ENCODE data around the gene SMIM7. TPM values are rescaled to one million over a fixed set of nuclear protein-coding genes. Genes with fewer than 3 reads are reported as not detected.

The SMIM7 gene
- total RNA-seq, 1 experiment from 2014 or later, result 55.9 TPM

GRCh38 chr19:16618248-16618647, 41.7 kb downstream of the SMIM7 start:
- Mint-ChIP-seq H3K27ac (peak overlapping the region; percentile 45; the same call in 1 of the 2 replicates), H3K9me3 (no peaks in the 10 kb centered on the region), H3K36me3 (no peaks in the 10 kb centered on the region), H3K4me1 (peaks cover 39% of the 10 kb centered on the region), H3K27me3 (ENCODE audit: low read depth) (no peaks in the 10 kb centered on the region), H3K4me3 (no peak overlapping the region)
- TF ChIP-seq ZMAT4 (CRISPR knock-in tag; IDR thresholded peaks at IDR 0.05) (no peak), TP53 (CRISPR knock-in tag; IDR thresholded peaks at IDR 0.05) (no peak), CBFB (CRISPR knock-in tag; IDR thresholded peaks at IDR 0.05; ENCODE audit: low read depth) (no peak), ZNF396 (CRISPR knock-in tag; IDR thresholded peaks at IDR 0.05; ENCODE audit: borderline replicate concordance) (no peak), ESRRA (CRISPR knock-in tag; IDR thresholded peaks at IDR 0.05; ENCODE audit: borderline replicate concordance) (no peak), ATF1 (CRISPR knock-in tag; IDR thresholded peaks at IDR 0.05) (no peak), AR (CRISPR knock-in tag; IDR thresholded peaks at IDR 0.05) (no peak), GTF2I (CRISPR knock-in tag; conservative IDR thresholded peaks at IDR 0.05) (no peak), ZNF416 (CRISPR knock-in tag; IDR thresholded peaks at IDR 0.05) (no peak), FOXK1 (CRISPR knock-in tag; IDR thresholded peaks at IDR 0.05) (no peak), IRF2 (CRISPR knock-in tag; IDR thresholded peaks at IDR 0.05; ENCODE audit: borderline replicate concordance, low read depth) (no peak), SOX15 (CRISPR knock-in tag; IDR thresholded peaks at IDR 0.05) (no peak)
- TF ChIP-seq, protein P1, sequence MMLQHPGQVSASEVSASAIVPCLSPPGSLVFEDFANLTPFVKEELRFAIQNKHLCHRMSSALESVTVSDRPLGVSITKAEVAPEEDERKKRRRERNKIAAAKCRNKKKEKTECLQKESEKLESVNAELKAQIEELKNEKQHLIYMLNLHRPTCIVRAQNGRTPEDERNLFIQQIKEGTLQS (CRISPR knock-in tag; conservative IDR thresholded peaks at IDR 0.05), result no peak
- TF ChIP-seq, protein P2, sequence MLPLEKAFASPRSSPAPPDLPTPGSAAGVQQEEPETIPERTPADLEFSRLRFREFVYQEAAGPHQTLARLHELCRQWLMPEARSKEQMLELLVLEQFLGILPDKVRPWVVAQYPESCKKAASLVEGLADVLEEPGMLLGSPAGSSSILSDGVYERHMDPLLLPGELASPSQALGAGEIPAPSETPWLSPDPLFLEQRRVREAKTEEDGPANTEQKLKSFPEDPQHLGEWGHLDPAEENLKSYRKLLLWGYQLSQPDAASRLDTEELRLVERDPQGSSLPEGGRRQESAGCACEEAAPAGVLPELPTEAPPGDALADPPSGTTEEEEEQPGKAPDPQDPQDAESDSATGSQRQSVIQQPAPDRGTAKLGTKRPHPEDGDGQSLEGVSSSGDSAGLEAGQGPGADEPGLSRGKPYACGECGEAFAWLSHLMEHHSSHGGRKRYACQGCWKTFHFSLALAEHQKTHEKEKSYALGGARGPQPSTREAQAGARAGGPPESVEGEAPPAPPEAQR (CRISPR knock-in tag; IDR thresholded peaks at IDR 0.05), result no peak
- ATAC-seq (no peak), DNase-seq (ENCODE audit: low spot score) (no peak)
- ChIA-PET CTCF (interaction anchor here (1.1 kb wide), 1 partner anchor 10 kb away, joined by 3 read pairs; the partner anchor contains the start of gene MED26), POLR2A (interaction anchor here (0.6 kb wide), 1 partner anchor 236 kb away, joined by 3 read pairs; no protein-coding TSS in a partner anchor)

GRCh38 chr19:16615808-16616207, 44.1 kb downstream of the SMIM7 start:
- Mint-ChIP-seq H3K36me3 (no peaks in the 10 kb centered on the region), H3K4me1 (peaks cover 39% of the 10 kb centered on the region), H3K27me3 (ENCODE audit: low read depth) (no peaks in the 10 kb centered on the region), H3K4me3 (no peak overlapping the region), H3K9me3 (no peaks in the 10 kb centered on the region), H3K27ac (no peak overlapping the region)
- DNase-seq (ENCODE audit: low spot score) (no peak), ATAC-seq (peak; percentile 84)
- TF ChIP-seq NFYB (CRISPR knock-in tag; conservative IDR thresholded peaks at IDR 0.05; ENCODE audit: low read depth), result peak; percentile 55
- no peak for TF ChIP-seq NFATC4 (CRISPR knock-in tag; IDR thresholded peaks at IDR 0.05)
- TF ChIP-seq MLX (CRISPR knock-in tag; IDR thresholded peaks at IDR 0.05), result no peak
- ChIA-PET POLR2A (no interaction called here), CTCF (interaction anchor here (1.0 kb wide), 1 partner anchor 88 kb away, joined by 3 read pairs; no protein-coding TSS in a partner anchor)

- H3K4me3 Mint-ChIP-seq, result no peak overlapping the region
- H3K36me3 Mint-ChIP-seq, result no peaks in the 10 kb centered on the region
- CTCF ChIA-PET, result interaction anchor here (1.0 kb wide), 1 partner anchor 87 kb away, joined by 3 read pairs; no protein-coding TSS in a partner anchor
- H3K27me3 Mint-ChIP-seq (ENCODE audit: low read depth), result no peaks in the 10 kb centered on the region
- DNase-seq (ENCODE audit: low spot score) (no peak), ATAC-seq (no peak)
- no peaks in the 10 kb centered on the region for H3K9me3 Mint-ChIP-seq
- TF ChIP-seq, protein P3, sequence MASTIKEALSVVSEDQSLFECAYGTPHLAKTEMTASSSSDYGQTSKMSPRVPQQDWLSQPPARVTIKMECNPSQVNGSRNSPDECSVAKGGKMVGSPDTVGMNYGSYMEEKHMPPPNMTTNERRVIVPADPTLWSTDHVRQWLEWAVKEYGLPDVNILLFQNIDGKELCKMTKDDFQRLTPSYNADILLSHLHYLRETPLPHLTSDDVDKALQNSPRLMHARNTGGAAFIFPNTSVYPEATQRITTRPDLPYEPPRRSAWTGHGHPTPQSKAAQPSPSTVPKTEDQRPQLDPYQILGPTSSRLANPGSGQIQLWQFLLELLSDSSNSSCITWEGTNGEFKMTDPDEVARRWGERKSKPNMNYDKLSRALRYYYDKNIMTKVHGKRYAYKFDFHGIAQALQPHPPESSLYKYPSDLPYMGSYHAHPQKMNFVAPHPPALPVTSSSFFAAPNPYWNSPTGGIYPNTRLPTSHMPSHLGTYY (CRISPR knock-in tag; IDR thresholded peaks at IDR 0.05), result no peak
- H3K27ac Mint-ChIP-seq, result peak overlapping the region; percentile 68
- peaks cover 39% of the 10 kb centered on the region for H3K4me1 Mint-ChIP-seq
- POLR2A ChIA-PET, result no interaction called here
These were observed 45.0 kb downstream of the SMIM7 start for GRCh38 chr19:16614941-16615340.

Measured in WTC11 (cell line).